Left ventricle myocardium inferior (tissue), 1 donor: ENCODE results near the gene BFSP2. TPM values are rescaled to one million over a fixed set of nuclear protein-coding genes. Genes with fewer than 3 reads are reported as not detected.

ENCODE experiments used
- DNase-seq: peaks from one replicate; pipeline ENCODE4 v3.0.0-alpha.2; 2020
- H3K27ac ChIP-seq: fragments of 200-600 bp; replicated peaks from 2 replicates; pipeline ENCODE4 v1.8.0; 2021
- H3K27me3 ChIP-seq: fragments of 200-600 bp; 2 replicates; pipeline ENCODE4 v1.8.0; 2021; ENCODE audit warnings: low read depth
- H3K36me3 ChIP-seq: fragments of 200-600 bp; 2 replicates; pipeline ENCODE4 v1.8.0; 2021
- H3K4me1 ChIP-seq: fragments of 200-600 bp; 2 replicates; pipeline ENCODE4 v1.8.0; 2021
- H3K4me3 ChIP-seq: fragments of 200-600 bp; 2 replicates; pipeline ENCODE4 v1.8.0; 2021; ENCODE audit warnings: mild to moderate bottlenecking, moderate library complexity
- H3K9me3 ChIP-seq: fragments of 200-600 bp; replicated peaks from 2 replicates; pipeline ENCODE4 v1.8.0; 2021
- intact Hi-C: fragments of 100-400 bp; cut with micrococcal nuclease; formaldehyde crosslinking; loops from one replicate; pipeline ENCODE4 v1.11.0; 2022
- total RNA-seq: library from RNA; stranded (reverse); fragmentation: NEBNext Ultra II Directional; extraction: Animal tissue kit (Norgen Biotek cat#: 25700); gene quantifications from one replicate; pipeline ENCODE4 v1.2.1, GENCODE V29; 2021
- TF ChIP-seq, protein P1 (sequence below): fragments of 200-600 bp; IDR thresholded peaks from 2 replicates; pipeline ENCODE4 v1.8.0; 2021; ENCODE audit warnings: antibody characterized with exemption, mild to moderate bottlenecking, borderline replicate concordance
- donor health status: DM: no; HTN: yes; CAD: no; lungs with severe emphysema.

Gene BFSP2
- total RNA-seq, 1 donor from 2014 or later, result not detected

DNA sequence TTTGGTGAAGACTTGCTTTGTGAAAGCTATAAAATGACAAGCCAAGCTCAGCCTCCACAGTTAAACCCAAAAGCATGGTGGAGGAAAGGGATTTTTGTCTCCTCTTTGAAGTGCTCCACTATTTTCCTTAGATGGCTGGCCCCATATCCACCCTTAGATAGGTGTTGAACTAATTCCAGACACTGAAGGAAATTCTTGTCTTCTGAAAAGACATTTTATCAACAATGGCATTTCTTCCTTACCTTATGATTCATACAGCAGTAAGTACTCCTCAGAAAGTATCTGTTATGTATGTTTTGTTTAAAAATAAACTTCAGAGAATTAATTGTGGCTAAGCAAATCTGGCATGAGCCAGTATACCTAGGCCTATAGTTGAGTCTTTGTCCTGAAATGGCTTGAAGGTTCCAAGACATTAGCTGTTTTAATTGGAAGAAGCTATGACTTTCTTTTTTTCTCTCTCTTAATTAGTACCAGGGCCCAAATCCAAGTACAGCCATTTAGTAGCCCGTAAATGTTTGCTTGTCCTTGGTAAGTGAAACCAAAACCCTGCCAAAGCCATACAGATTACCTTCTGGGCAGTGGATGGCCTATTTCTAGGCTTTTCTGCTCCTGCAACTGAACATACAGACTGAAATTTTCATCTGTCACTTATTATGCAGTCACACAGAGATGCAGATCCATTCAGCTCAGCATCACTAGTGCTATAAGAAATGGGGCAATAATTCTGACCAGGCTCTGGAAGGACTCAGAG is 5.1 kb upstream of the BFSP2 start:
- intact Hi-C loops, result no loop called here
- TF ChIP-seq, protein P1, sequence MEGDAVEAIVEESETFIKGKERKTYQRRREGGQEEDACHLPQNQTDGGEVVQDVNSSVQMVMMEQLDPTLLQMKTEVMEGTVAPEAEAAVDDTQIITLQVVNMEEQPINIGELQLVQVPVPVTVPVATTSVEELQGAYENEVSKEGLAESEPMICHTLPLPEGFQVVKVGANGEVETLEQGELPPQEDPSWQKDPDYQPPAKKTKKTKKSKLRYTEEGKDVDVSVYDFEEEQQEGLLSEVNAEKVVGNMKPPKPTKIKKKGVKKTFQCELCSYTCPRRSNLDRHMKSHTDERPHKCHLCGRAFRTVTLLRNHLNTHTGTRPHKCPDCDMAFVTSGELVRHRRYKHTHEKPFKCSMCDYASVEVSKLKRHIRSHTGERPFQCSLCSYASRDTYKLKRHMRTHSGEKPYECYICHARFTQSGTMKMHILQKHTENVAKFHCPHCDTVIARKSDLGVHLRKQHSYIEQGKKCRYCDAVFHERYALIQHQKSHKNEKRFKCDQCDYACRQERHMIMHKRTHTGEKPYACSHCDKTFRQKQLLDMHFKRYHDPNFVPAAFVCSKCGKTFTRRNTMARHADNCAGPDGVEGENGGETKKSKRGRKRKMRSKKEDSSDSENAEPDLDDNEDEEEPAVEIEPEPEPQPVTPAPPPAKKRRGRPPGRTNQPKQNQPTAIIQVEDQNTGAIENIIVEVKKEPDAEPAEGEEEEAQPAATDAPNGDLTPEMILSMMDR, result no peak

DNA sequence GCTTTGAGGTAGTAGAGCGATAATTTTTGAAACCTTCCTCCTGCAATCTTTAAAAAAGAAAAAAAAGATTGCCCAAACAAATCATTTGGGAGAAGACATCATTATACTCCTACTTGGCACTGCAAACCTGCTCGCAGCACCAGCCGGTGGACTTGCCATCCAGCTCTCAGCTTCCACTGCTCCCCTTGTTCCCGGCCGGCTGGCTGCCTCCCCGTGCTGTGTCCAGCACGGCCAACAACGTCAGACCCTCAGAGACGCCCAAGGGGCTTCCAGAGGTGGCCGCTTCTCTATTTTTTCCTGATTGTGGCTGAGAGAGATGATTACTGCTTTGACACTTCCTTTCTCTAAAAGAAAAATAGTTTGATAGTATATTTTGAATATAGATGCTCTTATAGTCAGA is 3.0 kb upstream of the BFSP2 start:
- no peaks in the 10 kb centered on the region for H3K27me3 ChIP-seq
- intact Hi-C loops, result no loop called here
- H3K9me3 ChIP-seq, result peaks cover 8% of the 10 kb centered on the region
- H3K27ac ChIP-seq, result no peak overlapping the region
- no peak for DNase-seq
- peaks cover 7% of the 10 kb centered on the region for H3K4me1 ChIP-seq
- H3K4me3 ChIP-seq, result no peak overlapping the region
- TF ChIP-seq, protein P1, result no peak
- H3K36me3 ChIP-seq, result no peaks in the 10 kb centered on the region

More for the DNA sequence above, 5.1 kb upstream of the BFSP2 start:
- Histone ChIP-seq H3K27me3 (no peaks in the 10 kb centered on the region), H3K36me3 (no peaks in the 10 kb centered on the region), H3K27ac (no peak overlapping the region), H3K4me3 (no peak overlapping the region), H3K4me1 (peaks cover 7% of the 10 kb centered on the region), H3K9me3 (peaks cover 8% of the 10 kb centered on the region)
- DNase-seq, result no peak

DNA sequence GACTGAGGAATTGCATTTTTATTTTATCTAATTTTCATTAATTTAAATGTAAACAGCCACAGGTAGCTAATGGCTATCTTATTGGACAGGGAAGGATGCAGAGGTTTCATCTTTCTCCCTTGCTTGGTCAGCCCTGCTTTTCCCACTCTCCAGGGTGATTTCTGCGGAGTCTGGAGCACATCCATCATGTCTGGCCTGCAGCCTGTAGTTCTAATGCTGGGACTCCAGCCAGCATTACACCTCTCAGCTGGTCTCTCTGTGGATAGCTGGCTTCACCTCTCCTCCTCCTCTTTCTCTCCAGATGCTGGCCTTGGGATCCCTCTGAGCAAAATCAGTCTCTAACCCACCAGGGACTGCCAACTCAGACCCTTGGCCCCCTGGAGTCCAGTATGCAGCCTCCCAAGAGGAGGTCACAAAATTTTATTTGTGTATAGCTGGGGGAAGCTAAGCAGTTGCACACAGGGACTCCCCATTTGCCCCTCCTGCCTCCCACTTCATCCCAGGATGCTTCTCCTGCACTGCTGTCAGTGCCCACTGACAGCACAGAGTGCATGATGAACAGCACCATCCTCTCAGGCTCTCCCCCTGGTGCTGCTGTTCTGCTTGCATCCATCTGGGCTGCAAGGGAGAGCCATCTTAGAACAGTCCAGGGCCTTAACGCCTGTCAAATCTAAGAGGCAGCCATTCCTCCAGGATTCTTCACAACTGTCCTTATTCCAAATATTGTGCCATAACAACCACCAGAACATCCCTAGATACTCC is 1.7 kb downstream of the BFSP2 start:
- TF ChIP-seq, protein P1, result no peak
- DNase-seq, result peak; percentile 43
- intact Hi-C loops, result no loop called here

GRCh38 chr3:133404920-133405319 is 5.1 kb downstream of the BFSP2 start:
- no peak overlapping the region for H3K4me3 ChIP-seq

More for the DNA sequence above, 1.7 kb downstream of the BFSP2 start:
- Histone ChIP-seq H3K9me3 (no peaks in the 10 kb centered on the region), H3K4me3 (no peak overlapping the region), H3K4me1 (no peaks in the 10 kb centered on the region), H3K36me3 (no peaks in the 10 kb centered on the region), H3K27ac (no peak overlapping the region), H3K27me3 (peaks cover 11% of the 10 kb centered on the region)

DNA sequence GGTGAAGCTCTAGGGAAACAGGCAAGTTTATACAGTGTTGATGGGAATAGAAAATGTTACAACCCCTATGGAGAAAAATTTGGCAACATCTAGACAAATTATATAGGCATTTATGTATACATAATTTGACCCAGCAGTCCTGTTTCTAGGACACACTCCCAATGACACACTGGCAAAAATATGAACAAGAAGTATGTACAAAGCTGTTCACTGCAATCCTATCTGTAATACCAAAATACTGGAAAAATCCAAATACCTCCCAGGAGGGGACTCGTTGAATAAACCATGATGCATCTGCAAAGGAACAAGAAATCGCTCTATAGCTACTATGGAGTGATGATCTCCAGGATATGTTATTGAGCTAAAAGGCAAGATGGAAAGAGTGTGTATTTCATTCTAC is 8.5 kb downstream of the BFSP2 start:
- no peaks in the 10 kb centered on the region for H3K36me3 ChIP-seq
- no peak overlapping the region for H3K4me3 ChIP-seq
- TF ChIP-seq, protein P1, result no peak
- H3K27me3 ChIP-seq, result peaks cover 70% of the 10 kb centered on the region
- H3K27ac ChIP-seq, result no peak overlapping the region
- intact Hi-C loops, result no loop called here
- H3K9me3 ChIP-seq, result no peaks in the 10 kb centered on the region
- H3K4me1 ChIP-seq, result peaks cover 3% of the 10 kb centered on the region
- no peak for DNase-seq

More at GRCh38 chr3:133404920-133405319, 5.1 kb downstream of the BFSP2 start:
- intact Hi-C loops, result no loop called here
- TF ChIP-seq, protein P1, result no peak
- Histone ChIP-seq H3K4me1 (no peaks in the 10 kb centered on the region), H3K36me3 (no peaks in the 10 kb centered on the region), H3K9me3 (no peaks in the 10 kb centered on the region), H3K27ac (no peak overlapping the region), H3K27me3 (peaks cover 41% of the 10 kb centered on the region)
- no peak for DNase-seq
